GM18870 (cell line): ENCODE data around the gene SPATA32.

Source experiments
- ATAC-seq: cut with Tn5 transposase; IDR thresholded peaks from one replicate; pipeline ENCODE4 v1.9.1; 2021; ENCODE audit warnings: moderate library complexity; ENCODE audit not compliant: unreplicated experiment

The SPATA32 gene

DNA sequence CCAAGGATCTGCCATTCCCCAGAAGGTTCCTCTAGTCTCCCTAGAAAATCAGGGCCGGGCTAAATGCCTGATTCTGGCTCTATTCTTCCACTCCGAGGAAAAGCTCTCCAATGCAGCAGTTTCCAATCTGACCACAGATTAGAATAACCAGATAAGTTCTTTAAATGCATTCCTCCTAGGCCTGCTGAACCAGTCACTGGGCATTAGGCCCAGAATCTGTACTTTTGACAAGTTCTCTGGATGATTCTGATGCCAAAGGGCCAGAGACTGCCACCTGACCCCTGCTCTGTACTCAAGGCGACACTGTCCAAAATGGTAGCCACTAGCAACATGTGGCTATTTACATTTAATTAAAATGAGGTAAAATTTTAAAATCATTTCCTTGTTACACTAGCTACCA is 32.6 kb upstream of the SPATA32 start:
- ATAC-seq, result no peak

DNA sequence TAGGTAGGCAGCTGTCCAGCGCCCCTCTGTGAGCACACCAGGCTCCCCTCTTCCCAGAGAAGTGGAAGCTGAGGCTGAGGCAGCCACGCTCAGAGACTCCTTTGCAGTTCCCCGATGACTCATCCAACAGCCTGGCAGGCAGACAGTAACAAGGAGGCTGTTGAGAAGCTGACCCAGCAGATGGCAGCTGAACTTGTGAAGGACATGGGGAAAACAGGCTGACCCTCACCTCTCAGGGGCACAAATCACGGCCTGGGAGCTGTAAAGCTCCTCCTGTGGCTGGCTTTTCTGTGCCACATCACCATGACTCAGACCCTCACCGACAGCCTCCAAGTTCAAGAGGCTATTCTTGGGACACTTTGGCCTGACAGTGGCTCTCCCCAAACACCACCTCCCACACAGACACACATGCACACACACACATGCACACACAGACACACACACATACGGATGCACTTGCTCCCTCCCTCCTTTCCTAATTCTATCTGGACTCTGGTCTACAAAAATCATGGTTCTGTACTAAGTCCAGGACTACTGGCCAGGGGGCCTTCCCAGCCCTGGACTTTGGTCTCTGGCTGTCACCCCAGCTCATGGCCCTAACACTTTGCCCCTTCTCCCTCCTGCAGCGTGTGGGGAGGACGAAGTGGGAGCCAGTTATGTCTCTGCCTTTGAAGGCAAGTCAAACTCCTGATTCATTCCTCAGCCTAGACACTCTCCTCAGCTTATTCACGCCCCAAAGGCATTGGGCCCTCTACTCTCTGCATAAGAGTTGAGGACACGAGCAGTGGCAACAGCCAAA is 31.7 kb upstream of the SPATA32 start:
- ATAC-seq, result no peak

DNA sequence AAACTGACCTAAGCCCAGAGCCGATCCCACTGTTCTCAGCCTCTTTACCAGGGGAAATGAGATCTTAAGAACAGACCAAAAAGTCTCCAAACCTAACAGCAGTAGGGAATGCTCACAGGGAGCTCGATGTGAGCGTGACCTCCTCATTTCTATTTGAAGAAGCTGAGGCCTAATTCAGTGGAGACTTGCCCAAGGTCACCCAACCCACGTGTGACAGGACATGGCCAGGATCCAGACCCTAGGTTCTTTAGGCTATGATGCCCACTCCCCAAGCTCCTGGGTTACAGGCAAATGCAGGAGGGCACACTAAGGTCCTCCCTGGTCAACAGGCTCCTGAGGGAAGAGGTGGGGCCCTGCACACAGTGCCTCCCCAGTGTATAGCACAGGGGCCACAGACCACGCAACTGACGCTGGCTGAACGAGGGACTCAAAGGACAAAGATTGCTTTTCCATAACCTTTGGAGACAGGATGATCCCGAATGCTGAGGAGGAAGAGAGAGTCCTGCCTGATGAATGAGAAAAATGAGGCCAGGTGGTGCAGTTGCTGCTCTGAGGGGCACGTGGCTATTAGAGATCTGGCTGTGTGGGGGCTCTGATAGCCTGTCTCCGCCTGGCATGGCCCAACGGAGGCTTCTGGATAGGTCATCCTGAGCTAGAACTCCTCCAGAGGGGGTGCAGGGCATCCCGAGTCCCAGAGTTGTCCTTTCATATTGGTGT is 31.0 kb upstream of the SPATA32 start:
- ATAC-seq, result no peak

DNA sequence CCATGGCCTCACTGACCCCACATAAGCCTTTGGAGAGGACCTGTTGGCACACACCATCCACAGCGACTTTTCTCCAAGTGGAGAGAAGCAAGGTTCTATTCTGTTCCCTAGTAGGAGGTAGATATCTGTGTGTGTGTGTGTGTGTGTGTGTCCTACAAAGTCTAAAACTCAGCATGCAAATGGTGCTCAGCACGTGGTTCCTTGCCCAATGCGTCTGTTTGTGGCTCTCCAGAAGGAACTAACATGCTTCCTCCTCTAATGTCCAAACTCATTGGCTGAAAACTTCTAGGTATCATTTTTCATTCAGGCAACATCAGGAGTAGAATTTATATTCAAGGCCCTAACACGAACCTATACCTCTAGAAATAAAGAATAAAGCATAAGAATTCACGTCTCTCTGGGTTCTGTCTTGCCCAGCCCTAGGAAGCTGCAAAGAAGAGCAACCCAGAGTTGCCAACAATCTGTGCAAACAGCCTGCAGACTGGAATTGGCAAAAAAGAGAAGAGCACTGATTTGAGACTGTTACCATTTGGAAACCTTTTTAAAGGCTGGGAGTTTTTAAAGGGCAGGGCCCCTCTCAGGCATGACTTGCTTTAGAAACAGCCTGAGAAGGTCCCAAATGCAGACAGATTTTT is 29.4 kb upstream of the SPATA32 start:
- no peak for ATAC-seq

DNA sequence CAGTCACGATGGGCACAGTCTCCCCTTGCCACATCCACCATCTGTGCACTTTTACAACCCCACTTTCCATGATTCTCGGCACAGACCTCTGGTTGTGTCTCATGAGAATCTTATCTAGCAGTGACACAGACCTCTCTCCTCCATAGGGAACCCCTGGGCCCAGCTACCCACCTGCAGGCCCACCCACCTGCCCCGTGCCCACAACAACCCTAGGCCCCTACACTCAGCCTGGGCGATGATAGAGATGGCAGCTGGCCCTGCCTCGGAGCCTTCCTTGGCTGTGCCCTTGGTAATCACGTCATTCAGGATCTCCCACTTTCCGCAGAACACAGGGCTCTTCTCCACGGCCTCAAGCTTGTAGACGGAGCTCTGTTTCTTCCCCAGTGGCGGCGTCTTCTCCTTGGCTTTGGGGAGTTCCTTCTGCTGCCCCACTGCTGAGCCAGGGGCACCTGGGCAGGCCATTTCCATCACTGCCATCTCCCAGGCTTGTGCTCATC is 28.4 kb upstream of the SPATA32 start:
- ATAC-seq, result no peak

DNA sequence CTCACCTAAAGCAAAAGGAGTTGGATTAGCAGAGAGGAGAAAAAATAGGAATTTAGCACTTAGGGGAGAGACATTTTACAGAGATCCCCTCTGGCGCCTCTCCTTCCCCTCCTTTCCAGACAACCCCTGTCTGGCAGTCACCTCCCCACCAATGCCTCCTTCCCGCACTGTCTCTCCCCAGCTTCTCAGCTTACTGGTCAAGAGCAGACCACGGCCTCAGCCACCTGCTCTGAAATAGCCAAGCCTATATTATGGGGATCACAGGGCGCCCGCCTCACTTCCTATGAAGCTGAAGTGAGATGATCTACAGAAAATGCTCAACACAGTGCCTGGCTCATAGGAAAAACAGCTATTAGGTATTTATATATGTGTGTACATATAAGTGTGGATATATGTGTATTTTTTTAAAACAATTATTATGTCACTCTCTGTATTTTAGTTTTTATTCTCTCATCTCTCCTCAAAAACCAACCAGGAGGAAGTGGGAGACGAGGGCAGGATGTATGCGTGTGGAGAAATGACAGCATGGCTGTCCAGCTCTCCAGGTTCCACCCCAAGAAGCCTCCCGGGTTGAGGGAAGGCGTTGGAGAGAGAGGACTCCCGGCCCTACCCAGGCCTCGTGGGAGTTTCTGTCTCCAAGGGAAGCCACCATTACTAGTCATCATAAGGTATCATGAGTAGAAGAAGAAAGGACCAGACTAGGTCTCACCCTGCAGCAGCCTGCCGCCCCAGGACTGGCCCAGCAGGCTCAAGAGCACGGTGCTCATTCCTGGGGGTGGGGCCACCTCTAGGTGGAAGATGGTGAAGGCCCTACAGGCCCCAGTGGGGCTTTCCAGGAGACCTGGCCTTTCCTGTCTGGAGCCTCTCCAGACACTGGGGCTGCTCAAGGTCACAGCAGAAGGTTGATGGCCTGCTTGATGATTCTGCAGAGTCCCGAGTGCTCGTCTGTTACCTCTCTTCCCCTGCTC is 27.7 kb upstream of the SPATA32 start:
- ATAC-seq, result no peak

DNA sequence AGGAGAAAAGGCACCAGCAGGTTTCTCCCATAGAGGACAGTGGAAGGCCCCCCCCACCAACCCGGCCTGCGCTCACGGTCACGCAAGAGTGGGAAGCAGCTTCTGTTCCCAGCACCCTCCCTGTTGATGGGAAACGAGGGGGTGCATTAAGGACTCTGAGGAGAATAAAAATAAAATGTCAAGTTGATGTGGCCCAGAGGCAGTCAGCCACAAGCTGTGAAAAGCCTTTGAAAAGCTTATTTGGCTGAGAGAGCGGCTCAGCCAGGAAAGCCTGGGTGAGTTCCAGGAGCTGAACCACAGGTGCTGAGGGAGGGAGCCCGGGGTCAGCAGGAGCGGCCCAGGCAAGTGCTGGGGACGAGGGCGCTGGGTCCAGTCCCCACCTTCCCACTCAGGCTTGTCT is 26.9 kb upstream of the SPATA32 start:
- no peak for ATAC-seq

DNA sequence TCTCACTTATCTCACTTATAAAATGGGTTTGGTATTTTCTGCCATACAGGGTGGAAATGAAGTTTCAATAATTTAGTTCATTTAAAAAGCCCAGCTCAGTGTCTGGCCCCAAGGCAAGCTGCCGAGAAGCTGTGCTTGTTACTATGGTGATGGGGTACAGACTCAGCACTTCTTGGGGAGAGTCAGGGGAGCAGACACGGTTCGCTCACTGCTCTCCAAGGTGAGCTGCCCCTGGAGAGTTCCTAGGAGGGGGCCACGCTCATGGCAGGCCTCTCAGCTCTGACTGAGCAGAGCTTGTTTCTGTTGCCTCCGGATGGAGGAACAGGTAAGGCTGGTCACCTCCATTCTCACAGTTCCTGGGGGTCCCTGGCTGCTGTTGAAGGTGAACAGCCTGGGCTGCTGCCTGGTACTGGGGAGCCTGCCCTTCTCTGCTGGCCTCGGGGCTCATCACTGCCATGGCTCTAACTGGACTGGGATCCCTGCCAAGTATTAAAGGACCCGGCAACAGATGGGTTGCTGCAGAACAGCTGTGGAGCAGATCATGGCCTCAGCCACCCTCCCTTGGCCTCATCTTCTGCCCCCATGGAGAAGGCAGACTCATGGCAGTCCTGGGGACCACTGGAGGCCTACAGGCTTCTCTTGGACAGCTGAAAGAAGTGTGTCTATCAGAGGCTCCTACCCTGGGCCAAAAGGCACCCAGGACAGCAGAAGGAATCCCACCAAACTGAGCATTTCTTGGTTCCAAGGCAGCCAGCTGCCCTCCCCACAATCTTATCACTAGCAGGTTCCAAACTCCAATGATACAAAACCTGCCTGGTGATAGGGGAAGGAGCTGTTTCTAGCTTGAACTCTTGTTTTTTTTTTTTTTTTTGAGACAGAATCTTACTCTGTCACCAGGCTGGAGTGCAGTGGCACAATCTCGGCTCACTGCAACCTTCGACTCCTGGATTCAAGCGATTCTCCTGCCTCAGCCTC is 25.9 kb upstream of the SPATA32 start:
- no peak for ATAC-seq

DNA sequence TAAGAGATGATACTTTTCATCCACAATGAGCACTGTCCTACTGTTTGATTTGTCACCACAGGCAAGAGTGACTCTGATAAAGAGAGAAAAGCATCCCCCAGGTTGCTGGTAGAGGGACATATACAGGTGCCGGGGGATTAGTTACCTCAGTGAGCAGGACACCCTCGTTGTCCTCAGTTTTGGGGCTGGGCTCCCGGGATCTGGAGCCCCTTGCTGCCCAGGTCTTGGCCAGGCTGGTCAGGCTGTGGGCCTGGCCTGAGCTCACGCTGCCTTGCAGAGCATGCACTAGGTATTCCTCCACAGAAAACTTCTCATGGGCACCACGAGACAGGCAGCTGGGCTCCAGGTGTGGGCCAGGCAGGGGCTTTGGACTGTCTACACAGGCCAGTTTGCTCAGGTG is 24.4 kb upstream of the SPATA32 start:
- no peak for ATAC-seq

DNA sequence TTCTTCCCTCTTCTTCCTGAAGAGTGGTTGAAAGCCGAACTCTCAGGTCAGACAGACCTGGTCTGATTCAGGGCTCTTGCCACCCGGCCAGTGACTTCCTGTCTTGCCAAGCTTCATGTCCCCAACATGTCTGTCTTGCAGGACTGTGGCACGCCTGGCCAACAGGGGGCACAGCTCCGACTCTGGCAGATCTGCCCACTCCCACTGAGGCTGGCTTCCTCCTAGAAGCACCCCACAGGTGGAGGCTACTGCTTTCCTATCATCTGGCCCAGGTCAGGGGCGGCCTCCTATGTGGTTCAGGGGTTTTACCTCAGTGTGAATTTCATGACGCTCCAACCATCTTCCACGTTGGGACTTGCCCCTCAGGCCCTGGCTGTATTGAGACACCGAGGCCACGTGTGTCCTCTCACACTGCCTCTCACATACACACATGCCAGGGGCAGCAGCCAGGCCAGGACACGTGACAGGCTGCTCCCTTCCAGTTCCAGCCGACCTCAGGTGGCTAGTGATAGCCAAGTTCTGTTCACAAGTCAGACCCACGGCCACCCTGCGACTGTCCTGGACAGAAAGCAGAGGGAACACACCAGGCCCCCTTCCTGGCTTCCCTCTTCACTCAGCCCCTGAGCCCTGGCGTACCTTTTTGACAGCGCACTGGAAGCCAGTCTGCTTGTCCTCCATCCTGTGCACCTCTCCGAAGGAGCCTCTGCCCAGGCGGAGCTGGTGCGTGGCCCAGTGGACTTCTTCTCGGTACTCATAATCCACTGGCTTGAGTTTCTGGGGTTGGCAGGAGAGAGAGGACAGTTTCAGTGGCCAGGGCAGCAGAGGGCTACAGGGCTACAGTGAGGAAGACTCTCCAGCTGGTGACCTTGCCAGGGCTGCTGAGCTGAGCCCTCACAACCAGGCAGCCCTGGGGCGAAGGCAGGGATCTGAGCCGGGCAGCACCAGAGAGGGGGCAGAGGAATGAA is 22.6 kb upstream of the SPATA32 start:
- no peak for ATAC-seq

DNA sequence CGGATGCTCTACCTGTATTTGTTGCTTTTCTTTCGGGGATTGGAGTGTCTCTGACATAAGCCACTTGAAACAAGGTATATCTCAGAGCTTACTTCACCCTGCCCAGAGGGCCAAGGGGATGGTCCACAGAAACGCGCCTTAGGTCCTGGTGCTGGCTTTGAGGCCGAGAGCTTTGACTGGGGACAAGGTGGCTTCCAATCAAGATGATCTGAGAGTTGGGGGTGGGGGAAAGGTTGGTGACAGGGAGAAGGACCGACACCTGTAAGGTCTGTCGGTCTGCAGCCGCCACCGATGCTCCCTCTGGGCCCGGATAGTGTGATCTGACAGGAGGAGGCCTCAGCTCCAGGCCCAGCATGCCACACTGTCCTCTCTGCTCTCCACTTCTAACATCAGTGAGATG is 21.8 kb upstream of the SPATA32 start:
- ATAC-seq, result no peak

DNA sequence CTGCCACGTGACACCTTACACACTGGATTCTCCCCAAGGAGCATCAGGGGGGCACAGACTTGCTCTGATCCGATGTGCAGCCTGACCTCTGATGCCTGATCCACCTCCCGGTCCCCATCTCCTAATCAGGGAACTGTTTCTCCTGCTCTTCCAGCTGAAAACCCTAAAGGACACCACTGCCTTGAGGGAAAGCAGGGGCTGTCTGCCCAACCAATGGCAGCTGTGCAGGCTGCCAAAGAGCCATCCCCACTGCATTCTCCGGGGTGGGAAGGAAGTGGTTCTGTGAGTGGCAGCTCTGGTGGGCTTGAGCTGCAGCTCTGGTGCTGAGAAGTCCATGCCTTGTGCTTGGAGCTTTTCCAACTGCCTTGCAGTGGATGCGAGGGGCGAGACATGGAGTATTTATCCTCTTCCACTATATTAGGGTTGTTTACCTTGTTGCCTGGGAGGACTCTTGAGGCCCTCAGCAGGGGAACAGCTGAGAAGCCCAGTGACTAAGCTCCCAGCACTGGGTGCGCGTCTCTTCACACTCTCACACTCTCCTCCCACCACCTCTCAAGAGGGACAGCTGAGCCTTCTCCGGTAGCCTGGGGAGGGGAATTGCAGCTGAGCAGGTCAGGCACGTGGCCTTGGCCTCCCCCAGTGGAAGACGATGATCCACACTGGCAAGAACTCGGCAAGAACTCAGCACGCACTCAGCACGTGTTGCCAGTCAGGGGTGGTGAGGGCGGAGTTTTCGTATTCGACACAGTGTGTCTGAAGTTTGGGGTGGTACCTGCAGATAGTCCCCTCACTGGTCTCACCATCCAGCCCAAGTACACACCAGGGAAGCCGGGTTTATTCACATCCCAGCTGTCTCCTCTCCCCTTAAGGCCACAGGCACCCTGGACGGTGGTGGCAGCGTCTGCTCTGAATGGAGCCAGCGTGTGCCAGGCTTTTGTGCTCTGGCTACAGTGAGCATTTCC is 21.1 kb upstream of the SPATA32 start:
- ATAC-seq, result no peak

DNA sequence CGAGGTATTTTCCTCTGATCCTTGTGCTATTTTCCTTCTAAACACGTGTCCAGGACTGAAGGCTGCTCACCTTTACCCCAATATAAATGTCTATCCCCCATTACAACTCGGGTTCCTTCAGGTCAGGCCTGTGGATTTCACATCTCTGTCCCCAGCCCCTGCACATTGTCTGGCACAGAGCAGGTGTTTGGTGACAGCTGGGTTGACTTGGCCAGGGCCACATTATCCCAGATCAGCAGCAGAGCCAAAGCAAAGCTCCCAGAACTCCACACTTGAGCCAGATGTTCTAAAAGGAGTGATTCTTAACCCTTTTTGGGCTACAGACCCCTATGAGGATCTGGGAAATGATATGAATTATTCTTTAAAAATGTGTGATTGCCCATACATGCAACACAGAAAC is 18.0 kb upstream of the SPATA32 start:
- ATAC-seq, result no peak

DNA sequence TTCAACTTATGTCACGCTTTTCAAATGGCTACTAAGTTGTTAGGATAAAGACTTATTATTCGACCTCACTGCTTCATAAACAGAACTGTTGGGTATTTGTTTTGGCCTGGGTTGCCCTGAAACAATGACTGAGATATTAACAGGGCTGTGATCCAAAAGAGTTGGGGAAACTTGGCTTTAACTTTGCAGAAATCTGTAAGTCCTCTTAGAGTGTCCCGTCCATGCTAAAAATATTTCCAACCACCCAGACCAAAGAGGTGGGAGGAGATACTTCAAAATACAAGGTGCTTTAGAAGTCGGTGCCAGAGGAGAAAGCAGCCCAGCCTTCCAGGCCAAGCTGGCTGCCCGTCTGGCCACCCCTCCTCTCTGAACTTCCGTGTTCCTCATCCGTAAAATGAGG is 16.1 kb upstream of the SPATA32 start:
- no peak for ATAC-seq

DNA sequence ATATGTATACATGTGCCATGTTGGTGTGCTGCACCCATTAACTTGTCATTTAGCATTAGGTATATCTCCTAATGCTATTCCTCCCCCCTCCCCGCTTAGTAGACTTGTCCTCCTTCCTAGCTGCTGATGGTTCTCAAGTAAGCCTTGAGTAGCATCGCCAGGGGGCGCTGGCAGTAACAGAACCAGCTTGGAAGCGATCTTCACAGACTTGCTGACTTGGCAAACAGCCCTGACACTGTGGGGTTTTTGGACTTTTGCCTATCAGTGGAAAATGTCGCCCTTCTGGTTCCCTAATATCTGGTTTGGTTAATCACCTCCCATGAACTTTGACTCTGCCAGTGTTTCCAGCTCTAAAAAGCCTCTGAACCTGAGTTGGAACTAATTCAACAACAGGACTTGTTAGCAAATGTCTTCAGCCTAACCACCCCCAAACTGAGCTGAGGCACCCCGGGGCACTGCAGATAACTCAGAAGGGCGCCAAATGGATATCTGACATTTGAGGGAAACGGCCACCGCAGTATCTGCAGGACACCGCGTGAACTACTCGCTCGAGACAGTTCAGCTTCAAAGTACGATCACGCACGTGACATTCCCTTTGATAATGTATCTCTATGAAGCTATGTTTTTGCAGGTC is 15.4 kb upstream of the SPATA32 start:
- no peak for ATAC-seq

DNA sequence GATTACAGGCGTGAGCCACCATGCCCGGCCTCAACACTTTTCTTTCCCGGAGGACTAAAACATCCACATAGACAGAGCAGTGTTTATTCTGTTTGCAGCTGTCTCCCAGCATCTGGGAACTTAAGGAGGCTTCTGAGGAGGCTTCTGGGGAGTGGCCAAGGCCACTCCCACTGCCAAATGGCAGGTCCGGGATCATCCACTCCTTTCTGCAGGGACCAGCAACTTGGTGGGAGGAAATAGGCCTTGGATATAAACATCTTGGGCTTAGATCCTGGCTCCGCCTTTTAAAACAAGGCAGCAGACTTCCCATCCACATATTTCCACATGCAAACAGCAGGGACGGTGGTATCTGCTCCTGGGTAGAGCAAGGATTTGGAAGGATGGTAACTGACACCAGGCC is 14.1 kb upstream of the SPATA32 start:
- ATAC-seq, result no peak

DNA sequence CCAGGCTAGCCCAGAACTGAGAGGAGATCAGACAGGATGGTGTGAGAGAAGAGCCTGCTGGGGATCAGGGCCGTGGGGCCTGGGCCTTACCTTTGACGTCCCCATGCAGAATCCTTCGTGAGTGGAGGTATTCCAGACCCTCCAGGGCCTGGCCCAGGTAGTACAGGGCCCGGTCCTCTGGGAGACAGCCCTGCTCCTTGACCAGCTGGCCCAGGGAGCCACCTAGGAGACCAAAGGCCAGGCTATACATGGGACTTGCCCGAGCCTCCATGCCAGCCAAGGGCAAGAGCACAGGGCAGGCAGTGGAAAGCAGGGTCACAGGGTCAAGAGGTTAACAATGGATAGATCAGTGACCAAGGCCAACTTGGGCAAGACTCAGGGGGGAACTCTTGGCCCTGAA is 12.1 kb upstream of the SPATA32 start:
- ATAC-seq, result no peak
